GM21423 (cell line): ENCODE data around the gene PDCD5.
"Not testable (repeated sequence)": the region's sequence is repeated elsewhere in the genome, so short reads cannot be mapped to it uniquely, and the experiment has no call there.

ENCODE experiments used
- ATAC-seq: cut with Tn5 transposase; IDR thresholded peaks from one replicate; pipeline ENCODE4 v1.9.1; 2021; ENCODE audit warnings: mild to moderate bottlenecking, moderate library complexity; ENCODE audit not compliant: unreplicated experiment

The PDCD5 gene

GRCh38 chr19:32573492-32573794, 7.5 kb upstream of the PDCD5 start:
- no peak for ATAC-seq

GRCh38 chr19:32576790-32577189, 4.2 kb upstream of the PDCD5 start:
- no peak for ATAC-seq

- no peak for ATAC-seq
These were observed 563 bp upstream of the PDCD5 start for GRCh38 chr19:32580353-32580900.

GRCh38 chr19:32581705-32582179, 752 bp downstream of the PDCD5 start:
- no peak for ATAC-seq

- not testable (repeated sequence) for ATAC-seq
These were observed 6.9 kb downstream of the PDCD5 start for GRCh38 chr19:32587747-32588504.

- ATAC-seq, result no peak
These were observed 13.0 kb downstream of the PDCD5 start for GRCh38 chr19:32594021-32594420.

GRCh38 chr19:32595491-32595890, 14.5 kb downstream of the PDCD5 start:
- ATAC-seq, result no peak

GRCh38 chr19:32598022-32598421, 17.0 kb downstream of the PDCD5 start:
- ATAC-seq, result no peak

- no peak for ATAC-seq
These were observed 18.3 kb downstream of the PDCD5 start for GRCh38 chr19:32599258-32599657.

GRCh38 chr19:32599736-32600157, 18.8 kb downstream of the PDCD5 start:
- ATAC-seq, result no peak

GRCh38 chr19:32603961-32604360, 23.0 kb downstream of the PDCD5 start:
- no peak for ATAC-seq

- no peak for ATAC-seq
These were observed 24.6 kb downstream of the PDCD5 start for GRCh38 chr19:32605544-32605943.

GRCh38 chr19:32606289-32606688, 25.3 kb downstream of the PDCD5 start:
- ATAC-seq, result no peak

GRCh38 chr19:32607479-32607878, 26.5 kb downstream of the PDCD5 start:
- ATAC-seq, result no peak

GRCh38 chr19:32611161-32611560, 30.2 kb downstream of the PDCD5 start:
- ATAC-seq, result no peak

- ATAC-seq, result no peak
These were observed 32.0 kb downstream of the PDCD5 start for GRCh38 chr19:32613008-32613407.

- ATAC-seq, result no peak
These were observed 33.9 kb downstream of the PDCD5 start for GRCh38 chr19:32614916-32615315.

GRCh38 chr19:32615569-32615968, 34.6 kb downstream of the PDCD5 start:
- ATAC-seq, result no peak

GRCh38 chr19:32619051-32619685, 38.2 kb downstream of the PDCD5 start:
- ATAC-seq, result no peak

GRCh38 chr19:32622002-32622401, 41.0 kb downstream of the PDCD5 start:
- no peak for ATAC-seq

GRCh38 chr19:32624410-32624809, 43.4 kb downstream of the PDCD5 start:
- no peak for ATAC-seq

GRCh38 chr19:32626969-32627368, 46.0 kb downstream of the PDCD5 start:
- ATAC-seq, result no peak
